ENCODE measurements around the gene PRR23E.

Gene PRR23E

DNA sequence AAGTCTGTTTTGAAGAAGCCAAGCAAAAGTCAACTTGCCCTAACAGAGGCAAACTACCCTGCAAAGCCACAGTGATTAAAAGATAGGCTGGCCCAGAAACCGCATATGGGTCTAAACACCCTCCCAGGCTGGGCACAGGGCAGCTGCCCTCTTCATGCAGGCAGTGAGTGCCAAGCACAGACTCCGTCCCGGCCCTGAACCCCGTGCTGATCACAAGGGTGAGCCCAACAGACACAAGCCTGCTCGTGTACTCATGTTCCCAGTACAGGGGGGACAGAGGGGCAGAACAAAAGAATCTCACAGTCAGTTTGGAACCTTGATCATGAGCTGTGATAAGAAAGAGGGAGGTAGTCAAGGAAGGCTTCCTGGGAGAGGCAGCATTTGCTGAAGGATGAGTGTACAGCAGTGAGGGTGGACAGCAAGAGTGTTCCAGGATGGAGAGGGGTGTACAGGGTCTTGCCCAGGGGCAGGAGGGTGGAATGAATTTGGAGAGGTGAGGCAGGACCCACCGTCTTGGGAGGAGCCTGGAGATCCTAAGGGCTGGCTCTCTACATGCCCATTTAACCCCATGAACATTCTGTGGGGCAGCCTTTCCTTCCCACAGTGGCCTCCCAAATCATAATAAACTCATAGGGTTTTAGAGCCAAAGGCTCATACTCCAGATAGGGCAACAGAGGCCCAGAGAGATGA lies 43.2 kb upstream of the PRR23E start:
- no peak for DNase-seq (ENCODE audit: low read depth in 1 of 2, low spot score in 1 of 2)
- Histone ChIP-seq H3K27ac (replicated peaks) (no peak overlapping the region), H3K27me3 (ENCODE audit: insufficient read depth, poor library complexity, severe bottlenecking) (no peaks in the 10 kb centered on the region), H3K4me3 (replicated peaks; ENCODE audit: insufficient read depth, low read length) (no peak overlapping the region)
- TF ChIP-seq, protein P1, sequence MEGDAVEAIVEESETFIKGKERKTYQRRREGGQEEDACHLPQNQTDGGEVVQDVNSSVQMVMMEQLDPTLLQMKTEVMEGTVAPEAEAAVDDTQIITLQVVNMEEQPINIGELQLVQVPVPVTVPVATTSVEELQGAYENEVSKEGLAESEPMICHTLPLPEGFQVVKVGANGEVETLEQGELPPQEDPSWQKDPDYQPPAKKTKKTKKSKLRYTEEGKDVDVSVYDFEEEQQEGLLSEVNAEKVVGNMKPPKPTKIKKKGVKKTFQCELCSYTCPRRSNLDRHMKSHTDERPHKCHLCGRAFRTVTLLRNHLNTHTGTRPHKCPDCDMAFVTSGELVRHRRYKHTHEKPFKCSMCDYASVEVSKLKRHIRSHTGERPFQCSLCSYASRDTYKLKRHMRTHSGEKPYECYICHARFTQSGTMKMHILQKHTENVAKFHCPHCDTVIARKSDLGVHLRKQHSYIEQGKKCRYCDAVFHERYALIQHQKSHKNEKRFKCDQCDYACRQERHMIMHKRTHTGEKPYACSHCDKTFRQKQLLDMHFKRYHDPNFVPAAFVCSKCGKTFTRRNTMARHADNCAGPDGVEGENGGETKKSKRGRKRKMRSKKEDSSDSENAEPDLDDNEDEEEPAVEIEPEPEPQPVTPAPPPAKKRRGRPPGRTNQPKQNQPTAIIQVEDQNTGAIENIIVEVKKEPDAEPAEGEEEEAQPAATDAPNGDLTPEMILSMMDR (IDR thresholded peaks at IDR 0.05; ENCODE audit: insufficient read depth, low read length), result no peak
- TF ChIP-seq POLR2AphosphoS5 (IDR thresholded peaks at IDR 0.05; ENCODE audit: low read depth) (no peak), SPI1 (IDR thresholded peaks at IDR 0.05; ENCODE audit: borderline replicate concordance, low read depth) (no peak), GABPA (IDR thresholded peaks at IDR 0.05; ENCODE audit: low read depth) (no peak)
- TF ChIP-seq, protein P2, sequence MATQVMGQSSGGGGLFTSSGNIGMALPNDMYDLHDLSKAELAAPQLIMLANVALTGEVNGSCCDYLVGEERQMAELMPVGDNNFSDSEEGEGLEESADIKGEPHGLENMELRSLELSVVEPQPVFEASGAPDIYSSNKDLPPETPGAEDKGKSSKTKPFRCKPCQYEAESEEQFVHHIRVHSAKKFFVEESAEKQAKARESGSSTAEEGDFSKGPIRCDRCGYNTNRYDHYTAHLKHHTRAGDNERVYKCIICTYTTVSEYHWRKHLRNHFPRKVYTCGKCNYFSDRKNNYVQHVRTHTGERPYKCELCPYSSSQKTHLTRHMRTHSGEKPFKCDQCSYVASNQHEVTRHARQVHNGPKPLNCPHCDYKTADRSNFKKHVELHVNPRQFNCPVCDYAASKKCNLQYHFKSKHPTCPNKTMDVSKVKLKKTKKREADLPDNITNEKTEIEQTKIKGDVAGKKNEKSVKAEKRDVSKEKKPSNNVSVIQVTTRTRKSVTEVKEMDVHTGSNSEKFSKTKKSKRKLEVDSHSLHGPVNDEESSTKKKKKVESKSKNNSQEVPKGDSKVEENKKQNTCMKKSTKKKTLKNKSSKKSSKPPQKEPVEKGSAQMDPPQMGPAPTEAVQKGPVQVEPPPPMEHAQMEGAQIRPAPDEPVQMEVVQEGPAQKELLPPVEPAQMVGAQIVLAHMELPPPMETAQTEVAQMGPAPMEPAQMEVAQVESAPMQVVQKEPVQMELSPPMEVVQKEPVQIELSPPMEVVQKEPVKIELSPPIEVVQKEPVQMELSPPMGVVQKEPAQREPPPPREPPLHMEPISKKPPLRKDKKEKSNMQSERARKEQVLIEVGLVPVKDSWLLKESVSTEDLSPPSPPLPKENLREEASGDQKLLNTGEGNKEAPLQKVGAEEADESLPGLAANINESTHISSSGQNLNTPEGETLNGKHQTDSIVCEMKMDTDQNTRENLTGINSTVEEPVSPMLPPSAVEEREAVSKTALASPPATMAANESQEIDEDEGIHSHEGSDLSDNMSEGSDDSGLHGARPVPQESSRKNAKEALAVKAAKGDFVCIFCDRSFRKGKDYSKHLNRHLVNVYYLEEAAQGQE (IDR thresholded peaks at IDR 0.05; ENCODE audit: insufficient replicate concordance, low read depth), result no peak

GRCh38 chr3:127150513-127151250 lies 42.2 kb upstream of the PRR23E start:
- H3K27ac ChIP-seq (replicated peaks), result no peak overlapping the region
- DNase-seq (ENCODE audit: low read depth in 1 of 2, low spot score in 1 of 2), result no peak
- no peak overlapping the region for H3K4me3 ChIP-seq (replicated peaks; ENCODE audit: insufficient read depth, low read length)
- H3K27me3 ChIP-seq (ENCODE audit: insufficient read depth, poor library complexity, severe bottlenecking), result no peaks in the 10 kb centered on the region
- TF ChIP-seq, protein P2 (IDR thresholded peaks at IDR 0.05; ENCODE audit: insufficient replicate concordance, low read depth), result no peak
- no peak for TF ChIP-seq SPI1 (IDR thresholded peaks at IDR 0.05; ENCODE audit: borderline replicate concordance, low read depth)
- TF ChIP-seq POLR2AphosphoS5 (IDR thresholded peaks at IDR 0.05; ENCODE audit: low read depth), result no peak
- TF ChIP-seq, protein P1 (IDR thresholded peaks at IDR 0.05; ENCODE audit: insufficient read depth, low read length), result no peak
- no peak for TF ChIP-seq GABPA (IDR thresholded peaks at IDR 0.05; ENCODE audit: low read depth)

GRCh38 chr3:127151251-127151564 lies 41.7 kb upstream of the PRR23E start:
- H3K27ac ChIP-seq (replicated peaks), result no peak overlapping the region
- no peaks in the 10 kb centered on the region for H3K27me3 ChIP-seq (ENCODE audit: insufficient read depth, poor library complexity, severe bottlenecking)

More at GRCh38 chr3:127151251-127151564, 41.7 kb upstream of the PRR23E start:
- no peak for TF ChIP-seq SPI1 (IDR thresholded peaks at IDR 0.05; ENCODE audit: borderline replicate concordance, low read depth)
- no peak for TF ChIP-seq GABPA (IDR thresholded peaks at IDR 0.05; ENCODE audit: low read depth)
- TF ChIP-seq, protein P1 (IDR thresholded peaks at IDR 0.05; ENCODE audit: insufficient read depth, low read length), result no peak
- no peak for TF ChIP-seq POLR2AphosphoS5 (IDR thresholded peaks at IDR 0.05; ENCODE audit: low read depth)
- TF ChIP-seq, protein P2 (IDR thresholded peaks at IDR 0.05; ENCODE audit: insufficient replicate concordance, low read depth), result no peak
- DNase-seq (ENCODE audit: low read depth in 1 of 2, low spot score in 1 of 2), result no peak
- H3K4me3 ChIP-seq (replicated peaks; ENCODE audit: insufficient read depth, low read length), result no peak overlapping the region
